GM19238 (cell line): Measurements from ENCODE around the gene MB21D2.

Experiments
- DNase-seq: peaks from one replicate; pipeline ENCODE4 v3.0.0; 2011; ENCODE audit warnings: low spot score; ENCODE audit not compliant: insufficient read length

Gene MB21D2

DNA sequence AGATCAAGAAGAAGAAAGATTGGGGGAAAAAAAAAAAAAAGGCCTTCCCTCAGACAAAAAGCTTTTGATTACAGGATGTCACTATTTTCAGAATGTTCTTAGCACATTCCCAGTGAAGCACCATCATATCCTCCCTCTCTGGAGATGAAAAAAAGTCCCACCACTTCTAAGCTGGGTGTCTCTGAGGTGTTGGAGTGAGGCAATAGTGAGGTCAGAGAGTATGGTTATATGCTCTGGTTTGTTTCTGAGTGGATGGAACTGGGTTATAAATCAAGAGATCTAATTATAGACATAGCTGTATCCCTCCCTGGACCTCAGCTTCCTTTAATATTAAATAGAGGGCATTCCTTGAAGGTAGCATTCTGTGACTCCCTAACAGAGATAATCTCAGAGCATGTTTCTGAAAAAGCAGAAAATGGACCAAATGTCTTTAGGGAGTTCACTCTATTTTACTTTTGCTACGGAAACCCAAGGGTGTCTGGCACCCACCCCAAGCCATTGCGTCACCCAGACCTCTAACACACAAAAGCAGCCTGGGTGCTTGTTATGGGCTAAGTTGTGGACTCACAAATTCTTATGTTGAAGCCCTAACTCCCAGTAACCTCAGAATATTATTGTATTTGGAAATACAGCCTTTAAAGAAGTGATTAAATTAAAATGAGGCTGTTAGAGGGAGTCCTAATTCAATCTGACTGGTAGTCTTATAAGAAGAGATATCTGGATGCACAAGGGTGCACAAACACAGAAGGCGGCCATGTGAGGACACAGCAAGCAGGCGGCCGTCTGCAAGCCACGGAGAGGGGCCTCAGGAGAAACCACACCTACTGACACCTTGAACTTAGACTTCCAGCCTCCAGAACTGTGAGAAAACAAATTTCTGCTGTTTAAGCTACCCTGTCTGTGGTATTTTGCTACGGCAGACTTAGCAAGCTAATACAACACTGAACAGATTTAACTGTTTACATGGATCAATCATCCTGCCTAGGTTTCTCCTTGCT, 81.5 kb downstream of the MB21D2 start:
- no peak for DNase-seq

DNA sequence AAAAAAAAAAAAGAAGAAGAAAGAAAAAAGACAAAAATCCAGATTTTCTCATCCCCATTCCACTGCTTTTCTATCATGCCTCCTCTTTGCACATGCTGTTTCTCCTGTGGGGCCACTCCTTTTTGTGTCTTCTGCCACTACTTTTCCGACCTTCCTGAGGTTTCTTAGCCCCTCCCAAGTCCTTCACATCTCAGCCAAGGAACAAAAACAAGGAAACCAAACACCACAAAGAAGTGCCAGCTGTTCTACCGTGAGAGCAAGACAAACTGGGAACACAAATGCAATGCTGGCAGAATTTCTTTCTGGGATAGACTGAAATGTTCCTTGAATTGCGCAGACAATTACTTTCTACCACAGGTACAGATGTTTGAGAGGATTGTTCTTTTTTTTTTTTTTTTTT, 83.2 kb downstream of the MB21D2 start:
- no peak for DNase-seq

DNA sequence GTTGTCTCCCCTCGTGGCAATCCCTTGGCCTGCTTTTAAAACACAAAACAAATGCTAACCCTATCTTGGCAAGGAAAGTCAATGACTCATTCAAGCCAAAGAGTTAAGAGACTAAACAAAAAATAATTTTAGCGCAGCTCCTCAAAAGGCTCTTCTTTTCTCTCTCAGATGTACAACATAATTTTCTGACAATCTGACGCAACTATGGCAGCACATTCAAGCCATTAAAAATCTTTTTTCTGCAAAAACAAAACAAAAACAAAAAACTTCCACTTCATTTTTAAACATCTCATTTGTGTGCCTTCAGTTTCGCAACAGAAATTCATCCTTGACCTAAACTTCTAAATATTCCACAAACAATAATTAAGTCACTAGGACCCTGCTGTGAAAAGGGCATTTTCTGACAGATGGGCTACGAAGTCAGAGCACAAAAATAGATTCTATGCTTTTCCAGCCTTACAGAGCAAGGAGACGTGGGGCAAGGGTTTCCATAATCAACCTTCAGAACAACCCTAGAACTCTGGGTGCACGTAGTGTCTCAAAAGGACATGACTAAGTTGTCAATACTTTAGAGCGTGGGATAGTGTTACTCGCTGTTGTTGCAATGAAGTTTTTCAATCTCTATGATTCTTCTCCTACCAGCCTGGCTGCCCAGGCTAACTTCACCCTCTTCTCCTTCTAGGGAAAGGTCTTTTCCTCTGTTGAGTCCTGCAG, 84.3 kb downstream of the MB21D2 start:
- DNase-seq, result no peak

DNA sequence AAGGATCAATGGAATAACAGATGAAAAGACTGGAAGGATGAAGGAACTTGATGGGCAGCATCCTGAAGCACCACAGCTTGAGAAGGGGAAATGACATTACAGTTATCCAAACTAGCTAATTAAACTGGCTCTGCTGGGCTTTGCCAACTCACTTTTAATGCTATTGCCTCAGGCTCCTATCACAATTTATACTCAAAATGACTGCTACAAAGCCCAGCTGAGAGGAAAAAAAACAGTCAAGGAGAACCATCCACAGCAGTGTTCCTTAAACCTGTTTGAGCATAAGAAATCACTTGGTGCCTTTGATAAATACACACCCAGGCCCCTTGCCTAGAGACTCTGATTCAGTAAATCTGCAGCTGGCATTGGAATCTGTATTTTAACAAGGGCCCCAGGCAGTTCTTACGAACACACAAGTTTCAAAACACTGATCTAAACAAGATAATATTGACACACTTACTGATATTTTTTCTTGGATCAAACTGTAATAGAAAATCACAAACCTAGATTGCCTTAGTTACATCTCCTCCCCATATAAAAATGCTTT, 85.8 kb downstream of the MB21D2 start:
- DNase-seq, result no peak

DNA sequence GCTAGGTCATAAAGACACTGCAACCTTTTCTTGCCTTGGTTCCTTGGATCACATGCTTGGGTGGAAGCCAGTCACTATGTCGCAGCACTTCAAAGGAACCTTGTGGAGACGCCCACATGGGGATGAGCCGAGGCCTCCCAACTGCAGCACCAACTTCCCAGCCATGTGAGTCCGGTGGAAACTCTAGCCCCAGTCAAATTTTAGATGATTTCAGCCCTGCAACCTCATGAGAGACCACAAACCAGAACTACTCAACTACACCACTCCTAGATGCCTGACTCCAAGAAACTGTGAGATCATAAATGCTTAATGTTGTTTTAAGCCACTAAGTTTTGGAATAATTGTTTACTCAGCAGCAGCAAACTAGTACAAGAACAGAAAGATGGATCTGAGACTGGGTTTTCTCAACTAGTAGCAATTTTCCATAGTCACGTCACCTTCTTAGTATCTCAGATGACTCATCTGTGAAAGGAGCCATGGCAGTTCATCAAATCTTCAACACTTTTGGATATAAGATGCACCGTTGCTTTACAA, 86.5 kb downstream of the MB21D2 start:
- DNase-seq, result no peak

DNA sequence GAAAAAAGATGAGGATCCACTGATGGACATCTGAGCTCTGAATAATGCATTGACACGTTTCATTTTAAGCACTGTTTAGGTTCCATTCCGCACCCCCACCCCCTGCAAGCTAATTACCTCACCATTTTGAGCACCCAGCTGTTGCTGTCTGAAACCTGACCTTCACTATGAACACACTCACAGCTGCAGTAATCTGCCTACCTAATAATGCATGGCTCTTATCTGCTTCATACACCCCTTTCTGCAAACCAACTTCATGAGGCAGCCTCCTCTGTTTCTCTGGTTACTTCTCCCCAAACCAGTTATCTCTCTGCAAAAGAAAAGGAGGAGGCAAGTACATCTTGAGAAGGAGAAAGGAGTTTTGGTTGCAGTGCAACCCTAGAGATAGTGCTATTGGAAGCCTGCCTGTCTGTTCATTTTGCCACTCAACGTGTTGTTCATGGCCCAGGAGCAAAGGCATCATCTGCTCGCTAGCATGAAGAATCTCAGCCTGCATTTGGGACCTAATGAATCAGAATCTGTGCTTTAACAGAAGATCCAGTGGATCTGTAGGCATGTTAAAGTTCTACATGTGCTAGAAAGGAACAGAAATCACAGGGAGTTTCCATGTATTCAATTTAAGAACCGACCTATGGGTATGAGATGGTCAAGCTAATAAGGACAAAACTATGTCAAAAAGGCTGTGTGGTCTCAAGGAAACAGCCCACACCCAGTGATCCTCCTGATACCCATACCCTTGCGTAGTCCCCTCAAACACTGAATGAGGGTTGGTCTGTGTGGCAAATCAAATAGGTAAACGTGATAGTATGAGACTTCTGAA, 87.2 kb downstream of the MB21D2 start:
- DNase-seq, result no peak

DNA sequence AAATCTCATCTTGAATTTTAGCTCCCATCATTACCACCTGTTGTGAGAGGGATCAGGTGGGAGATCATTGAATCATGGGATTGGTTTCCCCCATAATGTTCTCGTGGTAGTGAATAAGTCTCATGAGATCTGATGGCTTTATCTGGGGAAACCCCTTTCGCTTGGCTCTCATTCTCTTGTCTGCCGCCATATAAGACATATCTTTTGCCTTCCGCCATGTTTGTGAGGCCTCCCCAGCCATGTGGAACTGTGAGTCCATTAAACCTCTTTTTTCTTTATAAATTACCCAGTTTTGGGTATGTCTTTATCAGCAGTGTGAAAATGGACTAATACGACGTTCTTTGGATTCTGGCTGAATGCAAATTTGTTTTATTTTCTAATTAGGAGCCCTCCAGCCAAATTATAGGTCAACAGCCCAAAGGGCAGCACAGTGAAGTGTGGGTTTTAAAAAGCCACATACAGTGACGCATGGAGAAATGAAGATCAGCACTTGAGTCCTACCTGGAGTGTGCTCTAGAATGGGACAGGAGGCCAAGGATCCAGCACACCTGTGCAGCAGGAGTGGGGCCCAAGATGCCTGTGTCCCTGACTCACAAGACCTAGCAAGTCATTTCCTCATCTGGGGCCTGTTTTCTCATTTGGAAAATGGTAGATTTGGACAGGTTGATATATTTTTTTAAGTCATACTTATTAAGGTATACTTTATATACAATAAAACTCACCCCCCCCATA, 89.6 kb downstream of the MB21D2 start:
- DNase-seq, result no peak

DNA sequence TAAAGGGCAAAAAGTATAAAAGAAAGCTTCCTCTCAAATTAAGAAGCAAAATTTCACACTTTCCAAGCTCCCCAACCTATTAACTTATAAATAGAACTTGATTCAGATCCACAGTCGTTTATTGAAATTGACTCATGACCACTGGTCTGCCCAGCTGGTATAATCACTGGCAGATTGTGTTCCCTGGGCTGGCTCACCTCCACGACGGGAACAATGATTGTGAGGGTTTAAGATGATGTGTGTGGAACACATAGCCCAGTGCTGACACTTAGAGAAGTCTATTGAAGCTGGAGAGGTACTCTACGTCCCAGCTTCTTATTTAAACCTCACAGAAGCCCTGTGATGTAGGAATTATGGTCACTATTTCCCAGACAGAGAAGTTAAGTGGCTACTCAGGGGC, 90.4 kb downstream of the MB21D2 start:
- no peak for DNase-seq

DNA sequence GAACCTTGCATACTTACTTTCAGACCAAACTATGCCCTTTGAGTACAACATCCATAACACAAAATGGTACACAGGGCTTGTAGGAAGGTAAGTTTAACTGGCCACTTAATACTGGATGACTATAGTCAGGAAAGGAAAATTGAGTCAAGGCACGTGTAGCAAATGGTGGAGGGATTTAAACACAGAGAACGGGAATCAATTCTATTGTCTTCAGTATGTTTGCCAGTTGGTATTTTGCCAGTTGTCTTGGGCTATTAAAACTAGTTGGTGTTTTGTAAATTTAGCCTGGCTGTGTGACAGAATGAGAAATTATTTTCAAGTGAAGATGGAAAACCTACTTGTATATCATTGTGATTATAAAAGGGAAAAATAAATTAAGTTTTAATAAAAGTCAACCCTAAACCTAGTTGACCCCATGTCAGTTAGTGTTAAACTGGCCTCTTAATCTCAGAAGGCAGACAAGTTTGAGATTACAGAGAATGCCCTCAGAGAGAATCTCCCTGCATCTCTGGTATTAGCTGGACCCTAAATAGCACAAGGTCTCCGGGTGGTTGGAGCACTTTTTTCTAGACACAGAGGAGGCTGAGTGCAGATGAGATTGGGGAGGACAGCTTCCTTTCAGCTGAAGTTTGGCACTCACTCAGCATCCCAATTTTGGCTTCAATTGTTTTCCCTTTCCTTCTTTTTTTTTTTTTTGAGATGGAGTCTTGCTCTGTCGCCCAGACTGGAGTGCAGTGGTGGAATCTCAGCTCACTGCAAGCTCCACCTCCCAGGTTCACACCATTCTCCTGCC, 91.2 kb downstream of the MB21D2 start:
- DNase-seq, result no peak

DNA sequence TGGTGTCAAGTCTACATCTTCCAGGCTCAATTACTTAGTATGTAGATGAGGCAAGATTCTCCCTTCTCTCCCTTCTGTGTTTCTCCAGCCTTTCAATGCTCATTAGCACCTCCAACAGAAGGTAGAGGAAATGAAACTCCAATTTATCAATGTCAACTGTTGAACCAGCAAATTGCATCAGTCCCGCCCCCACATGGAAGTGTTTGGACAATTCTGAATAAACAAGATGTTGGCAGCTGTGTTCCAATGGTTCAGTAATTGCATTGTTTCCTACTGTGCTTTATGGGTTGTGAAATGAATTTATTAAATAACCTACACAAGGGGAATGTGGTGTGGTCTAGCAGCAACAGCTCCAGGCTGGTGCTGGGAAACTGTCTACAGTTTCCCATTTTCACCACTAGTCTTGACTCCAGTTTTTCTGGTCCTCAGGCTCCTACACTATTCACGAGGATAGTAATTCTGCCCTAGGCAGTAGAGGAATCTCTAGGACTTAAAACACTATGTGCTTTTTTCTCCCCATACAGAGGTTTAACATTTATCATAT, 91.9 kb downstream of the MB21D2 start:
- DNase-seq, result no peak

DNA sequence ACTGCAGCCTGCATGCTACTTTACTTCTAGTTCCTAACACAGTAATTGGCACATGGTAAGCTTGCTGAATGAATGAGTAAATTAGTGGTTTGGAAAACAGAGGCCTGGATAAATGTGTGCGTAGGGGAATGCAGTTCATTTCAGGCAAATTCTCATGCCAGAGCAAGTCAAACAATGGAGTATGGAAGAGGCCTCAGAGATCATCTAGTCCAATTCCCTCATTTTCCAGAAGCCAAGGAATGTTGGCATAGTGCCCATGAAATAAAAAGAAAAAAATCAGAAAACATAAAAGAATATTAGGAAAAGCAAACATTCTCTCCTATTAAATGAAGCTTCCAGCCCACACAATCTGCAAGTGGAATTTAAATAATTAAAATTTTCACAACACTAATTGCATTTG, 92.4 kb downstream of the MB21D2 start:
- DNase-seq, result no peak

DNA sequence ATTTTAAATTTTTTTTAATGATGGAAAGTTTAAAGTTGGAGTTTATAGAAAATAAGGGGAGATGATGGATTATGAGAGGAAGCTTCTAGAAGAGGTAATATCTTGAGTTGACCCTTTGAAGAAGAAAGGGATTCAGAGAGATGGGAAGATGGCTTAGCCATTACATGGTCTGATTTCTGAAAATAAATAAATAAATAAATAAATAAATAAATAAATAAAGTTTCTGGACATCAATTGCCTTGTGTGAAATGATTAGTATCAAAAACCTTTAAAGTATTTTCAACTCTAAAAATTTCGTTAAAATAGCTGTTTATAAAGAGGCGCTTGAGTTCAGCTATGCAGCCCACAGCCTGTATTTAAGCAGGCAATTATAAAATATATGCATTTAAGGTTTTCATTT, 93.3 kb downstream of the MB21D2 start:
- DNase-seq, result no peak

DNA sequence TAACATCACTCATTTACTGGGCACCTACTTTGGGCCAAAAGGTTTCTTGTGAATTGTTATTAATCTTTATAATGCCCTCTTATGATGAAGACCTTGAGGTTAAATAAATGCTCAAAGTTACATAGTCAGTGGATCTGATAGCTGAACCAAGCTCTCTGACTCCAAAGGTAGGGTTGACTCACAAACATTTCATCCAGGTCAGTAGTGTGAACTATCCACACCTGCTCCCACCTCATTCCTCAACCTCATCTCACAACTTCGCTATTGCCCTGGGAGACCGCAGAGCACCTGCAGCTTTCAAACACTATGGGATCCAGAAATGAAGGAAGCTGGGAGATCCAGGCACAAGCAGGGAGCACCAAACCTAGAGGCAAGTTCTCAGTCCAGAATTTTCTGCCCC, 96.5 kb downstream of the MB21D2 start:
- no peak for DNase-seq

DNA sequence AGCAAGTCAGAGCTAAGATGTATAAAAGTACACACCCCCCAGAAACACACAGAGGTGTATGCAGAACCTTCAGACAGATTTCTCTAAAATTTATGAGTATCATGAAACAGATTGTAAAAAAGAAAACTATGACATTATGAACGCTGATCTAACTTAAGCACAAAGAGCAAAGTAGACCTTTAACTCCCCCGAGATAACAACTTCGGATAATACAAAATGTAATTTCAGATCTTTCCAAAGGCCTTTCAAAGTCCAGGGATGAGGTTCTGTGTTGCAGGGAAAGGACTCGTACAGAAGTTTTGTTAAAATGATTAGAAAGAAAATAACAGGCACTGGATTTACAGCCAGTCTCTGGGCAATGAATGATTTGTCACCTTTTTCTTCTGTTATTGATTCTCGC, 97.5 kb downstream of the MB21D2 start:
- no peak for DNase-seq

DNA sequence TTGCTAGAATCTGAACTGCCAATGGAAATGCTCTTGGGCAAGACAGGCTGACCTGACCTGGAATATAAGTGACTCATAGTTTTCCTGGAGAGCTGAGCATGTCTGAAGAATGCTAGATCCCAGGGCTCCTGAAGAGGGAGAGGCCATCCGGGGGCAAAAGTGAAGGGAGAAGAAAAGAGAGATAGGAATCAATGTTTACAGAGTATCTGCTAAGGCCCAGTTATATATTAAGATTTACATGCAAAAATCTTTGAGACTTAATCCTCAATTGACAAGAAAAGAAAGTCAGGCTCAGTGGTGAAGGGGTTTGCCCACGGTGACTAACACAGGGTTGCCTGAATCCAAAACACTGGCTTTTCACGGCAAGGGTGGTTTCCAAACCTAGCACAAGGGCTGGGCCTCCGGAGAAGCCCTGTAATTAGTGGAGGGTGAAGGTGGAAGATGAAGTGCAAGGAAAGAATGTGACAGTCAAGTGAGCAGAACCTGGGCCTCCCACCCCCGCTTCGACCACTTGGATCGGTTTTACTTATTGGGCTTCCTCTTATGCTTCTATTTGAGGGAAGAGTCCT, 98.6 kb downstream of the MB21D2 start:
- DNase-seq, result no peak

DNA sequence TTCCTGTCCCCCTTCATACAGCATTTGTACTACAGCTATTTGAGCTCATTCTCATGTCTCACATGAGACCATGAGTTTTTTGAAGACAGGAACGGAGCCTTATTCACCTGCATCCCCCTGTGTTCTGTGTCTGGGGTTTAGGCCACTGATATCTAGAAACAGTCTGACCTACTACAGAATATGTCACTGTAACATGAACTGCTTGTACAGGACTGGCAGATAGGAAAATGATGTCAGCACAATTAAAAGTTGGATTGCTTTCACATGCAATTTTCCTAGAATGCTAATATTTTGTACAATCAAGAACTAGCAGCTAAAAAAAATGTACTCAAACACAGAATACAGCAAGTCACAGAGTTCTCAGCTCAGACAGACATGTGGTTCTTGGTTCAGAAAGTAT, 99.5 kb downstream of the MB21D2 start:
- DNase-seq, result no peak

DNA sequence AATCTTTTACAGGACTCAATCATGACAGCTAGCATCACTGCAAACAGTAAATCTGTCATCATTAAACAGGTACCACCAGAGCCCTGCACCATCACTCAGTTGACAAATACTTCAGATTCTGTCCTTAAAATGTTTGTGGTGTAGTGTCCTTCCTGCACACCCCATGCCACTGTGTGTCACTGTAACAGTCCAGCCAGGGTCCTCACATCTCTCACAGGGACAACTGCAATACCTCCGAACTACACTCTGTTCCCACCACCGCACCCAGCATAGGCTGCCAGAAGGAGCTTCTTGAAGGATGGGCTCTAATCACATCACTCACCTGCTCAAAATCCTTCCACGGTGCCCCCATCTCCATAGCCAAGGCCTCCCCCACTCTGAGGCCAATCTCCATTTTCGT, 100.2 kb downstream of the MB21D2 start:
- DNase-seq, result no peak

DNA sequence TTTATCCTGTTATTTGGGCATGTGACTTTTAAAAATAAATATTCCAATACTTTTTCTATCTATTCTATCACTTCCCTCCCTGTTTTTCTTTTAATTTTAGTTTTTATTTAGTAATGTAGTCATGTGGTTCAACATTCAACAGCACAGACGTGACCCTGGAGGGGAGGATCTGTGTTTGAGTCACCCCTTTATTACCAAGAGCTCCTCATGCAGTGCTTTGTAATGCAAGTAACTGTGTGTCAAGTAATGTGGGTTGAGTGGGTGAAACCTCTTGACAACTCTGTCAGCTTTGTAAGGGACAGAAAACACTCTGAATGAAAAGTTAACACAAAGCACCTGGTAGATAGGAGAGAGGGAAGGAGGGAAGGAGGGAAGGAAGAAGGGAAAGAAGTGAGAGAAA, 100.6 kb downstream of the MB21D2 start:
- no peak for DNase-seq

DNA sequence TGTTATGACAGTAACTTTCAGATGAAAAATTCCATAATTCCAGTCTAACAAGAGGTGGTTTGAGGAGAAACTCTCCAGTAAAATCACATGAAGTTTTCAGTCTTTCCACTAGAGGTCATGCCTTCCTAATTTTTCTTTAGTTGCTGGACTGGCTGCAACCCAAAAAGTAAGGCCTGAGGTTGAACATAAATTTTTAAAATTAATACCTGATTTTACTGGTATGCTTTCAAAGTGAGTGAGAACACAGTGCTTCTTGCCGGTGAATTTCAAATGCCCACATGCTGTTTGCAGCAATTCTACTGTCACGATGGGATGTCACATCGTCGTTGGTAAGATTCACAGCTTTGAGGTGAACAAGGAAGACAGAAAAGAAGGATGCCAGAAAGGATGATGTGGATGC, 101.3 kb downstream of the MB21D2 start:
- DNase-seq, result no peak
